Neuronal stem cell (in vitro differentiated cells): Measurements from ENCODE around the gene METRN.
A peak's percentile ranks its signal among the peaks of the same experiment; 100 is the strongest.

Experiments
- DNase-seq: peaks from one replicate; pipeline ENCODE4 v3.0.0-alpha.2; 2013; ENCODE audit warnings: low spot score
- H2AFZ ChIP-seq: one replicate; pipeline ENCODE4 v1.6.1; 2013; ENCODE audit warnings: mild to moderate bottlenecking, low read length, inconsistent platforms
- H2AK5ac ChIP-seq: 2 replicates; pipeline ENCODE4 v1.6.1; 2013; ENCODE audit warnings: low read depth, mild to moderate bottlenecking, inconsistent platforms, low read length, moderate library complexity, mixed read lengths
- H2BK120ac ChIP-seq: 2 replicates; pipeline ENCODE4 v1.6.1; 2013; ENCODE audit warnings: low read depth, mild to moderate bottlenecking, inconsistent platforms, low read length, moderate library complexity, mixed read lengths
- H2BK12ac ChIP-seq: one replicate; pipeline ENCODE4 v1.6.1; 2013; ENCODE audit warnings: low read length, inconsistent platforms
- H2BK15ac ChIP-seq: 2 replicates; pipeline ENCODE4 v1.6.1; 2013; ENCODE audit warnings: mild to moderate bottlenecking, low read length, inconsistent platforms, mixed read lengths
- H2BK5ac ChIP-seq: one replicate; pipeline ENCODE4 v1.6.1; 2013; ENCODE audit warnings: inconsistent platforms, mild to moderate bottlenecking, low read length, moderate library complexity
- H3K14ac ChIP-seq: one replicate; pipeline ENCODE4 v1.6.1; 2013; ENCODE audit warnings: low read length, inconsistent platforms
- H3K18ac ChIP-seq: 2 replicates; pipeline ENCODE4 v1.6.1; 2013; ENCODE audit warnings: low read length, inconsistent platforms
- H3K23ac ChIP-seq: 2 replicates; pipeline ENCODE4 v1.6.1; 2013; ENCODE audit warnings: low read depth, mild to moderate bottlenecking, mixed read lengths, low read length, inconsistent platforms; ENCODE audit not compliant: poor library complexity
- H3K27ac ChIP-seq: replicated peaks from 3 replicates; pipeline ENCODE4 v1.5.1; 2013; ENCODE audit warnings: low read length, inconsistent platforms
- H3K27me3 ChIP-seq, 3 experiments: 2 replicates each; pipeline ENCODE4 v1.6.1; 2013; ENCODE audit warnings: low read length in 3 of 3, mild to moderate bottlenecking in 2 of 3, inconsistent platforms in 1 of 3, low read depth in 1 of 3, mixed read lengths in 1 of 3, moderate library complexity in 1 of 3; ENCODE audit not compliant: control insufficient read depth in 3 of 3, insufficient read depth in 3 of 3
- H3K36me3 ChIP-seq, 2 donors: replicated peaks in 1 of 2; 2 replicates each; pipeline ENCODE4 v1.6.1; 2013; ENCODE audit warnings: low read length in 2 of 2; ENCODE audit not compliant: control insufficient read depth in 2 of 2, insufficient read depth in 2 of 2
- H3K4ac ChIP-seq: 2 replicates; pipeline ENCODE4 v1.6.1; 2013; ENCODE audit warnings: inconsistent platforms, mild to moderate bottlenecking, low read length, moderate library complexity
- H3K4me1 ChIP-seq, 2 donors: 1 replicate in 1 of 2; 2 replicates in 1 of 2; pipeline ENCODE4 v1.6.1; 2013; ENCODE audit warnings: low read length in 2 of 2, low read depth in 1 of 2; ENCODE audit not compliant: control insufficient read depth in 2 of 2, insufficient read depth in 1 of 2
- H3K4me2 ChIP-seq: one replicate; pipeline ENCODE4 v1.6.1; 2013; ENCODE audit warnings: mild to moderate bottlenecking, low read length, inconsistent platforms; ENCODE audit not compliant: insufficient read depth, poor library complexity, severe bottlenecking
- H3K4me3 ChIP-seq, 2 donors: 2 replicates each; pipeline ENCODE4 v1.5.1; 2013; ENCODE audit warnings: low read length in 2 of 2, mild to moderate bottlenecking in 2 of 2, inconsistent platforms in 1 of 2, moderate library complexity in 1 of 2
- H3K79me1 ChIP-seq: one replicate; pipeline ENCODE4 v1.6.1; 2013; ENCODE audit warnings: low read depth, mild to moderate bottlenecking, inconsistent platforms, low read length, moderate library complexity
- H3K9ac ChIP-seq: one replicate; pipeline ENCODE4 v1.6.1; 2013; ENCODE audit warnings: mild to moderate bottlenecking, low read depth, low read length, inconsistent platforms; ENCODE audit not compliant: poor library complexity
- H3K9me3 ChIP-seq, 2 donors: replicated peaks in 1 of 2; 2 replicates each; pipeline versions ENCODE3 to v1.6.1; 2013; ENCODE audit warnings: low read length in 2 of 2, mild to moderate bottlenecking in 2 of 2, inconsistent platforms in 1 of 2, low read depth in 1 of 2, mixed read lengths in 1 of 2, moderate library complexity in 1 of 2; ENCODE audit not compliant: control insufficient read depth in 2 of 2, insufficient read depth in 1 of 2
- H4K8ac ChIP-seq: one replicate; pipeline ENCODE4 v1.6.1; 2013; ENCODE audit warnings: low read depth, mild to moderate bottlenecking, inconsistent platforms, low read length, moderate library complexity
- H4K91ac ChIP-seq: one replicate; pipeline ENCODE4 v1.6.1; 2013; ENCODE audit warnings: low read length, low read depth, mild to moderate bottlenecking, inconsistent platforms; ENCODE audit not compliant: poor library complexity
- WGBS, 2 donors: extraction: QIAGEN DNeasy Blood & Tissue Kit; methylation state at CpG; one replicate each; pipeline ENCODE4 v1.1.7; 2013; ENCODE audit warnings: missing lambda C conversion rate in 2 of 2, mixed read lengths in 1 of 2; ENCODE audit not compliant: insufficient read length in 2 of 2, insufficient replicate concordance in 1 of 2; ENCODE audit errors: extremely low coverage in 2 of 2; 5-methylcytosine and 5-hydroxymethylcytosine counted together

METRN gene

GRCh38 chr16:760545-761343 lies 45.8 kb downstream of the METRN start, which contains the start of gene MSLN:
TSS of gene MSLN (plus strand) at chr16:760734. CDS start at chr16:762681, 1,947 bp downstream.
- WGBS, 2 donors: no CpG with 5 or more reads among the region's 37 CpGs
- Histone ChIP-seq H3K14ac (peak within 1 kb of the TSS; percentile 63), H3K23ac (peak within 1 kb of the TSS; percentile 44), H3K36me3 (no peaks in the 10 kb centered on the region), H3K4ac (peak within 1 kb of the TSS; percentile 95), H2BK12ac (peak within 1 kb of the TSS; percentile 98), H3K18ac (peak within 1 kb of the TSS; percentile 94), H3K9ac (peak within 1 kb of the TSS; percentile 50), H2BK120ac (peak within 1 kb of the TSS; percentile 89), H2AK5ac (peak within 1 kb of the TSS; percentile 91), H4K8ac (peak within 1 kb of the TSS; percentile 17), H3K27me3 (peaks cover 0 to 15% (median 0%) of the 10 kb centered on the region in 3 experiments), H3K4me2 (no peak within 1 kb of the TSS), H3K27ac (no peak within 1 kb of the TSS), H3K4me1 (peaks cover 11 to 12% of the 10 kb centered on the region in 2 donors), H2AFZ (peak within 1 kb of the TSS; percentile 61), H2BK15ac (peak within 1 kb of the TSS; percentile 99), H3K4me3 (no peak within 1 kb of the TSS), H2BK5ac (peak within 1 kb of the TSS; percentile 66), H3K79me1 (peaks cover 4% of the 10 kb centered on the region), H4K91ac (peak within 1 kb of the TSS; percentile 53), H3K9me3 (peaks cover 3 to 9% of the 10 kb centered on the region in 2 donors)
- no peak for DNase-seq

GRCh38 chr16:761625-762513 lies 47.0 kb downstream of the METRN start:
- Histone ChIP-seq H3K4me2 (no peak overlapping the region), H2BK15ac (peak overlapping the region; percentile 99), H3K27ac (no peak overlapping the region), H2AFZ (no peak overlapping the region), H3K79me1 (peaks cover 4% of the 10 kb centered on the region), H2AK5ac (peak overlapping the region; percentile 97), H3K4me1 (peaks cover 11 to 12% of the 10 kb centered on the region in 2 donors), H2BK12ac (peak overlapping the region; percentile 24), H3K14ac (no peak overlapping the region), H4K91ac (no peak overlapping the region), H2BK5ac (peak overlapping the region; percentile 48), H2BK120ac (peak overlapping the region; percentile 72), H3K4ac (peak overlapping the region; percentile 66), H3K4me3 (no peak overlapping the region), H3K18ac (peak overlapping the region; percentile 88), H3K9ac (no peak overlapping the region), H4K8ac (no peak overlapping the region), H3K23ac (peak overlapping the region; percentile 10), H3K27me3 (peaks cover 0 to 15% (median 0%) of the 10 kb centered on the region in 3 experiments), H3K36me3 (no peaks in the 10 kb centered on the region), H3K9me3 (peaks cover 0 to 2% of the 10 kb centered on the region in 2 donors)
- no peak for DNase-seq
- WGBS, 2 donors: no CpG with 5 or more reads among the region's 22 CpGs

- Histone ChIP-seq H3K23ac (no peak overlapping the region), H2AK5ac (peak overlapping the region; percentile 97), H3K9me3 (no peaks in the 10 kb centered on the region), H2BK12ac (peak overlapping the region; percentile 42), H2BK15ac (peak overlapping the region; percentile 91), H3K14ac (peak overlapping the region; percentile 56), H3K36me3 (no peaks in the 10 kb centered on the region), H3K4ac (no peak overlapping the region), H3K79me1 (peaks cover 4% of the 10 kb centered on the region), H4K8ac (no peak overlapping the region), H3K4me1 (peaks cover 8 to 12% of the 10 kb centered on the region in 2 donors), H2BK120ac (peak overlapping the region; percentile 24), H4K91ac (peak overlapping the region; percentile 3), H3K4me2 (no peak overlapping the region), H3K4me3 (no peak overlapping the region), H2AFZ (no peak overlapping the region), H3K27me3 (peaks cover 0 to 15% (median 0%) of the 10 kb centered on the region in 3 experiments), H3K18ac (peak overlapping the region; percentile 74), H2BK5ac (peak overlapping the region; percentile 48), H3K27ac (no peak overlapping the region), H3K9ac (no peak overlapping the region)
- no CpG with 5 or more reads among the region's 17 CpGs for WGBS, 2 donors
- DNase-seq: no peak
Measured at GRCh38 chr16:762595-763268, 47.8 kb downstream of the METRN start.
